Non-pigmented ciliary epithelial cell (primary cell): ENCODE data around the gene SHH.
"Not testable (repeated sequence)": the region's sequence is repeated elsewhere in the genome, so short reads cannot be mapped to it uniquely, and the experiment has no call there.

Experiments
- DNase-seq: peaks from one replicate; pipeline ENCODE4 v3.0.0-alpha.2; 2010; ENCODE audit warnings: low read depth

SHH gene

GRCh38 chr7:155842496-155843265, 30.4 kb upstream of the SHH start:
- DNase-seq, result no peak

DNA sequence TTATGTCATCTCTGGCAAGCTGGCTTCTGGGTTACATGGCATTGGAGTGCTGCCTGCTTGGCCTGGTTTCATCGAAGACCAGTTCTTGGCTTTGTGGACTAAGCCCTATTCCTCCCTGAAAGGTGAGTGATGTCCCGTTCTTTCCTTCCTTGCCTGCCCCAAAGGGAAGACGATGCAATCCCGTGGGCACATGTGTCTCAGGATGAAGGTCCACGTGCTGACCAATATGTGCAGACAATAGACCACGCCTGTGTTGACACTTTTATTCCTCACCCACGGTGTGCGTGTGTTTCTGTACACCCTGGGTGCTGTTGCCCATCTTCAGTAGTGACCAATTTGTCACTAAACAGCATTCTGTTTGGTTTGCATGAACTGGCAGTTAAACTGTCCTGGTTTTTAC, 28.6 kb upstream of the SHH start:
- DNase-seq, result no peak

GRCh38 chr7:155840262-155840885, 28.1 kb upstream of the SHH start:
- DNase-seq, result no peak

GRCh38 chr7:155839461-155839860, 27.2 kb upstream of the SHH start:
- no peak for DNase-seq

GRCh38 chr7:155838312-155838711, 26.0 kb upstream of the SHH start:
- not testable (repeated sequence) for DNase-seq

- DNase-seq, result no peak
Observed at GRCh38 chr7:155837126-155837479, 24.8 kb upstream of the SHH start.

- DNase-seq, result no peak
Observed at GRCh38 chr7:155836216-155837125, 24.2 kb upstream of the SHH start.

DNA sequence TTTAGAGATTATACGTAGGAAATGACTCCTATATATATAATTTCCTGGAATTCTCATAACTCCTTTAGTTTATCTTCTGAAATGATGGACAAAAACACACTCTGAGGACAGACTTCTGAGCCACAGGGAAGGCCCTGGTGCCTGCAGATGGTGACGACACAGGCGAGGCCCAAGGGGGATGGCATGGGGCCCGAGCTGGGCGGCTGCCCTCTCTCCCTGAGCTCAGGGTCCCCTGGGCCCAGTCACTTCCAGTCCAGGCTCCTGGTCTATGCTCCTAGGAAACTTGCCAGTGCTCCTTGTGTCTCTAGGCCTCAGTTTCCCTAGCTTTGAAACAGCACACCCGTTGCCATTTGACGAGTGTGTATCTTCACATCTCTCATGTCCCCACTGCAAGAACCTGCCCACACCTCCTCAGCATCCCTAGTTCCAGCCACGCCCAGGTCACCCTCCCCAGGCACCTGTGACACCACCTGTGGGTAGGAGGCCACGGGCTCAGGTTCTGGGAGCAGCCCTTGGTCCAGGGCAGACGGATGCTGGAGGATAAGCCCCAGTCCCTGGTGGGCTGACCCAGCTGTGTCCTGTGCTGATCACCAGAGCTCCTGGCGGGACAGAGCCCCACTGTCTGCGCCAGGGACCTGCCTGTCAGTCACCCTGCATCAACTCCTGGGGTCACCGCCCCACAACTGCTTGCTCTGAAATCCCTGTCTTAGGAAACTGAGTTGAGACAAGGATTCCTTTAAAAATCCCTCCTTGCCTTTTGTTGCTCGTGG, 23.4 kb upstream of the SHH start:
- no peak for DNase-seq

DNA sequence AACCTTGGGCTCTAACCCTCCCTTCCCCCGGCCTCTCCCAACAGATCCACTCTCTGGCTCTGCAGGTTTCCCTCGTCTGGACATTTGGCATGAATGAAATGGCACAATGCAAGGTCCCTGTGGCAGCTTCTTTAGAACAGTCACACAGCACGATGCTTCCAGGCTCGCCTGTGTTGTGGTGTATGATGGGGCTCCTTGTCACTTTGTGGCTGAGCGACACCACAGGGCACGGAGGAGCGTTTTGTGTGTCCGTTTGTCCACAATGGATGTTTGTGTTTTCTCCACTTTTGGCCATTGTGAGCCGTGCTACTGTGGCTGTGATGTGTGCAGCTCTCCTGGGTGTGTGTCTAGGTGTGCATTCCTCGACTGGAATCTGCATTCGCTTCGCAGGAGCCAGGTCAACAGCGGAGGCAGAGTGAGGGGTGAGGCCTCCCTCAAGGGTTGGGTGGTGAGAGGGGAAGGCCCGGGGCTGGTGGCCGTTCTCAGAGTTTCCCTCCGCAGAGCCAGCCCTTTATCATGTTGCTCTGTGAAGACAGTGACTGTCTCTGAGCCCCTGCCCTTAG, 22.3 kb upstream of the SHH start:
- DNase-seq, result no peak

GRCh38 chr7:155833651-155834050, 21.4 kb upstream of the SHH start:
- no peak for DNase-seq

- no peak for DNase-seq
Observed at GRCh38 chr7:155832581-155832981, 20.3 kb upstream of the SHH start.

DNA sequence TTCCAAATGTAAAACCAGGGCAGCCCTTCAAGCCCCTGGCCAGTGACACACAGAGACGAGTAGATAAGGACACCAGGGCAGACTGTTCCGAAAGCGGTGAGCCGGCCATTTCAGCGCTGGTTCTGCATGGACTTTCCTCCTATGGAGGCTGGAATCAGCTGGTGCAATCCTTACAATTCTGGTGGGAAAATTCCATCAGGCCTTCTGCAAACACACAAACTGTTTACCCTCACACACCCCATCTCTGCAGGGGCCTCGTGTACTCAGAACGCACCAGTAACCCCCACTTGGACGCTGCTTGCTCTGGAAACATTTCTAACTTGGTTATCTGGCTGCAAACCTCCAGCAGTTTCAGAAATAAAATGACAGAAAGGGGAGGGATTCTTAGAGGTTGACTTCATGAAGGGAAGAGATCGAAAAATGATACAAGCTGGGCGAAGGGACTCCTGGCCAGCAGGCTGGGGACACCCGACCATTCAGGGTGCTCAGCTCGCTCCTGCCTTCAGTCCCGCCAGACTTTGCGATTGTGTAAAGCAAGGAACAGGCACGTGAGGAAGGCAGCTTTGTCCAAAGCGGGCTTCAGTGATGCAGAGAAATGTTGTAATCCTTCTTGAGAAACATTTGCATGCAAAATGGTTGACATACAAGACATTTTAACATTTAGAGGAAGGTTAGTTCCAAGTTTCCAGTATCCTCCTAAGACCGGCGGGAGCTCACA, 19.7 kb upstream of the SHH start:
- DNase-seq, result no peak

DNA sequence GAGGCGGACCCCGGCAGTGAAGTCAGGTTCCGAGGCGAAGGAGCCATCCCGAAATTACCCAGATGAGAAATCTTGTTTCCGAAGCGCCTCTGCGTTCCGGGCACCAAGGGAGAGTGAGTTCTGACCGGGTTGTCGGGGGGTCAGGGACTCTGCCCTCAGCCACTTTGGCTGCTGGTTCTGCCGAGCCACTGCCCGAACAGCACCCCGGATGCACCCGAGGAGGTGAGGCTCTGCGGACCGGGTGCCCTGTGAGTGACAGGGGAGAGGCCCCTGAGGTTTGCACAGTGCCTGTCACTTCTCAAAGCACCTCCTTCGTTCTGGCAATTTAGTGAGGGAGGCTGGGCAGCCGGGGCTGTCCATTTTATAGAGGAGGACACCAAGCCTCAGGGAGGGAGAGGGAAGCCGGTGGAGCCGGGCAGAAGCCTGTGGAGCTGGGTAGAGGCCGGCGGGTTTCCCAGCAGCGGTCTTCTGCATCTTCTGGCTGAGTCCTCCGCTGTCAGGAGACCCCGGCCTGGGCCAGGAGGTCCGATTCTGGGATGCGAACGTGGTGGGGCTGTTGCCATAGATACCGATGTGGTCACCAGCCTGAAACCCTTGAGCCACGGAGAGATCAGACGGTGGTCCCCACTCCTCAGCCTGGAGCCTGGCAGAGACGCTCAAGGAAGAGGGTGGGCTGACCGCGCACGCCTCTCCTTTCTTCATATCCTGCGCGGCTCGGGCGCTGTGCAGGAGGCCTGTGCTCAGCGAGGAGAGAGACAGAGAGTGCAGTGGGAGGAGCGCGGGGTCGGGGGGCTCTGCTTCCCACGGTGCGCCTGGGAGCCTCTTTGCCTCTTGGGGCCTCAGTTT, 18.9 kb upstream of the SHH start:
- DNase-seq, result no peak

- DNase-seq, result no peak
Observed at GRCh38 chr7:155829796-155830470, 17.7 kb upstream of the SHH start.

- no peak for DNase-seq
Observed at GRCh38 chr7:155825336-155825735, 13.1 kb upstream of the SHH start.

GRCh38 chr7:155824227-155824886, 12.1 kb upstream of the SHH start:
- DNase-seq, result no peak

DNA sequence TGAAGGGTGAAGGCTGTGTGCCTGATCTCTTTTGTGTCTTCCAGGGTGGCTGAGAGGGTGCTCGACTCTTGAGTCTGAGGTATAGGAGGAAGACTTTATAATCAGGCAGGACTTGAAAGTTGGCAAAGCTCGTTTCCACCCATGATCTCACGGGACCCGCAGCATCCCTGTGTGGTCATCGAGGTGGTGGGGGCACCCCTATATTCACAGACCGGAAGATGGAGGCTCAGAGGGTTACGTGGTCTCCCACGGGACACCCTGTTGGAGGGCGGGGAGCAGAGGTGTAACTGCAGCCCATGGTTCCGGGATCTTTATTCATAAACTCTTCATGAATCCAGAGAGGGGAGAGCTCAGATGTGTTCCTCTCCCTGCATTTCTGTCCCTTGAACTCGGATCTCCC, 9.6 kb upstream of the SHH start:
- DNase-seq, result no peak

DNA sequence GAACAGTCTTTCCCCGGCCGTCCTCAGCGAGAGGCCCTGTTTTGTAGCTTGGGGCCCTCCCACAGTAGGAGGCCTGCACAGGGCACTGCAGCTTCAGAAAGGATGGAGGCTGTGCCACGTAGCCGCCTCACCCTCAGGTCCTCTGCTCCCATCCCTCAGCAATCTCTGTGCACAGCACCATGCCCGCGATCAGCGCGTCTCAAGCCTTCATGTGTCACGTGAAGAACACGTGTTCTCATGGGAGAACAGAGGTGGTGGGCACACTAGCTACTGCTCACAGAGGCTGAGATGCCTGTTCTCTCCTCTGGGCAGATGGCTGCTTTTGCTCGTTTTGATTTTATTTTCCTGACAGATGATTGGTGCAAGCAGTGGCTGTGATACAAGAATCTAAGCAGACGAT, 8.5 kb upstream of the SHH start:
- no peak for DNase-seq

- DNase-seq, result no peak
Observed at GRCh38 chr7:155820246-155820645, 8.0 kb upstream of the SHH start.
